Posterior vena cava (tissue), 2 donors: ENCODE measurements around the gene UMODL1. TPM values are rescaled to one million over a fixed set of nuclear protein-coding genes. Genes with fewer than 3 reads are reported as not detected.

Experiments
- DNase-seq: peaks from one replicate; pipeline ENCODE4 v3.0.0-alpha.2; 2020; ENCODE audit warnings: low spot score
- intact Hi-C, 2 donors: fragments of 100-400 bp; cut with DNase I; formaldehyde crosslinking; loops; one replicate each; pipeline versions ENCODE4 v1.14.1 to v1.14.2; 2022 to 2023
- total RNA-seq, 2 donors: library from RNA; stranded (reverse); fragmentation: NEBNext Ultra II Directional; extraction: Animal tissue kit (Norgen Biotek cat#: 25700); gene quantifications; one replicate each; pipeline ENCODE4 v1.2.1, GENCODE V29; 2021
- donor health status: DM: yes; HTN: yes; CAD: no.
- donor health status: DM: yes; HTN: yes; CAD: no.

UMODL1 gene
- total RNA-seq, 2 donors from 2014 or later = not detected

GRCh38 chr21:42056996-42057689 lies 14.0 kb upstream of the UMODL1 start:
- intact Hi-C loops = no loop called here
- peak; percentile 85 for DNase-seq

- DNase-seq = peak; percentile 58
- intact Hi-C loops = no loop called here
Measured at GRCh38 chr21:42057851-42058437, 13.2 kb upstream of the UMODL1 start.

- intact Hi-C loops = no loop called here
- peak; percentile 47 for DNase-seq
Measured at GRCh38 chr21:42058631-42059111, 12.4 kb upstream of the UMODL1 start.

DNA sequence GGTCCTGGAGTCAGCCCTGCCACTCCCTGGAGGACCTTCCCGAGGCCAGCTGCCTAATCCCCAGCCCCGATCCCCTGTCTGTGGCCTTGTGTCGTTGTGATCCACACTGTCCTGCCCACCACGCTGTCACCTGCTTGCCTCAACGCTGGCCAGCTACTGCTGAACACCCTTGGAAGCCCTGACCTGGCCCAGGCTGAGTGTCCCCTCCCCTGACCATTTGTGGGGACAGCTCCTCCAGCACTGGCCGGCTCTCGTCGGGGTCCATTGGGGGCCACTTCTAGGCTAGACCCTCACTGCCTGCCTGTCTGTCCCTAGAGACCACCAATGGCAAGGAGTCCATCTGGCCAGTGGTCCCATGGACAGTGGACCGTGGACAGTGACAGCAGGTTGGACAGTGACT lies 12.0 kb upstream of the UMODL1 start:
- intact Hi-C loops = no loop called here
- DNase-seq = peak; percentile 78

DNA sequence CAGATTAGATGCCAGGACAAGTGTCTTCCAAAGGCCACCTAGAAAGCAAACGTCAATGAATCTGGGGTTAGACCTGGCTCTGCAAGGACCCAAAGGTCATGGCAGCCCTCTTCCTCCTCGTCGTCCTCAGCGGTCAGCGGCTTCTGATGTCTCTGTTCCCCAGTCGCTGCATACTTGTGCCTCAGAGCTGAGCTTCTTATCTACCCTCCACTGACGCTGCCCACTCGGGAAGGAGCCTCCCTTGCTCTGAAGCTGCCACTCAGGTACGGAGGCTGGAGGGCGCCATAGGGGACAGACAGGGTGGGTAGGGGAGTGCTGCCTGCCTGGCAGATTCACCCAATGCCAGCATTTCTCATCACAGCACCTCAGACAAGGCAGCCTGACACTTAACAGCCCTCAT lies 11.4 kb upstream of the UMODL1 start:
- intact Hi-C loops = no loop called here

GRCh38 chr21:42060166-42060565 lies 11.0 kb upstream of the UMODL1 start:
- intact Hi-C loops = no loop called here
- peak; percentile 76 for DNase-seq

More for the DNA sequence above, 11.4 kb upstream of the UMODL1 start:
- DNase-seq = peak; percentile 72

DNA sequence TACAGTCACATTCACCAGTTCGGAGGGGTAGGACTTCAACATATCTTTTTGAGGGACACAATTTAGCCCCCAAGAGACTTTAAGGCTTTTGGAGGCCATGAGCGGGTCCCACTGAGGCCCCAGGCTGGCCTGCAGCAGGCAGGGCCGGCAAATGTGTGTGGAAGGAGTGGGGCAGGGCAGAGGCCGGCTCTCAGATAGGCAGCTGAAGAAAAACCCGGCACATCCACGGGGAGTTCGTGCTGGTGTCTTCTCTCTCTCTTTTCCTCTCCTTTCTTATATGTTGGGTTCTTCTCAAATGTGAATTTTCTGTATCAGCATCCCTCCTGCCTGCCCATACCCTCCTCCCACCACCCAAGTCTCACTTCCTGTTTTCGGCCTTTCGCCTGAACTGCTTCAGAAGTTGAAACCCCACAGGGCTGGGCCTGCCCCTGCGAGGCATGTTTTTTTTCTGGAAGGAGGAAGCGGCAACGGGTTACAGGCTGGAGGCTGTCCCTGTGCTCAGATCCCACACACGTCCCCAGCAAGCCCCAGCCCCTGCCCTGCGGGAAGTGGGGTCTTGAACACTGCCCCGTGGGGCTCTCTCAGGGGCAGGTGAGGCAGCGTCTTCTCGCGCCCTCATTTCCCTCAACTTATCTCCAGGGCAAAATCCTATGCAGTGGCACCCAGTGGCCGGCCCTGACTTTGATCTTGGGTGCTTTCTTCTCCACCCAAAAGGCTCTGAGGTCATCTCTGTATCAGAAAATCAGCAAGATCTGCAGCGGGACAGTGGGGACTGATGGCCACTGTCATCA lies 9.7 kb upstream of the UMODL1 start:
- DNase-seq = peak; percentile 80
- intact Hi-C loops = no loop called here

- intact Hi-C loops = no loop called here
- no peak for DNase-seq
Measured at GRCh38 chr21:42061986-42062235, 9.2 kb upstream of the UMODL1 start.

- intact Hi-C loops = no loop called here
- DNase-seq = peak; percentile 81
Measured at GRCh38 chr21:42062236-42063022, 8.7 kb upstream of the UMODL1 start.

GRCh38 chr21:42063191-42063570 lies 7.9 kb upstream of the UMODL1 start:
- intact Hi-C loops = no loop called here
- DNase-seq = peak; percentile 58

GRCh38 chr21:42063571-42064521 lies 7.3 kb upstream of the UMODL1 start:
- intact Hi-C loops = no loop called here
- peak; percentile 68 for DNase-seq

GRCh38 chr21:42066521-42066920 lies 4.6 kb upstream of the UMODL1 start:
- intact Hi-C loops = no loop called here
- no peak for DNase-seq

- DNase-seq = peak; percentile 69
- intact Hi-C loops = no loop called here
Measured at GRCh38 chr21:42067531-42068255, 3.4 kb upstream of the UMODL1 start.

DNA sequence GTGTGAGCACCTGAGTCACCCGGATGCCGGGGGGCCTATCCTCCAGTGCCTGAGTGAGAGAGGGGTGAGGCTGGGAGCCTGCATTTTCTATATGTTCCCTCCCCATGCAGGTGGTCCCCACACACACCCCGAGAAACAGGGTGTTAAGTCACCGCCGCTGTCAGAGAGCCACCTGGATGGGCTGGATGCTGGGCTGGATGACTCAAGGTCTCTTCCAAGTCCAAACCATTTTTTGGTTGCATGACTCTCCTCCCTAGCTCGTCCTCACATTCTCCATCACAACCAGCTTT lies 2.9 kb upstream of the UMODL1 start:
- DNase-seq = no peak
- intact Hi-C loops = no loop called here

- intact Hi-C loops = no loop called here
- DNase-seq = peak; percentile 55
Measured at GRCh38 chr21:42068592-42068991, 2.5 kb upstream of the UMODL1 start.

- DNase-seq = no peak
- intact Hi-C loops = no loop called here
Measured at GRCh38 chr21:42069327-42069726, 1.8 kb upstream of the UMODL1 start.

- DNase-seq = no peak
- intact Hi-C loops = no loop called here
Measured at GRCh38 chr21:42069843-42070242, 1.3 kb upstream of the UMODL1 start.
